SK-N-SH (cell line): ENCODE results near the gene STARD5. TPM values are rescaled to one million over a fixed set of nuclear protein-coding genes. Genes with fewer than 3 reads are reported as not detected.

Experiments
- CTCF ChIA-PET: fragments of 300-600, 350-600 bp; formaldehyde crosslinking; extraction: SDS; loops from one replicate; lab custom pipeline; 2021; lab: Yijun Ruan, JAX
- POLR2A ChIA-PET: fragments of 350-600 bp; sonication (Branson Sonifier 250); formaldehyde crosslinking; extraction: SDS; loops from one replicate; lab custom pipeline; 2020; ENCODE audit warnings: antibody characterized with exemption, inconsistent platforms; lab: Yijun Ruan, JAX
- DNase-seq: peaks from one replicate; pipeline ENCODE4 v3.0.0; 2012
- H2AFZ ChIP-seq: fragments of 200-600 bp; sonication (generic); 2 replicates; pipeline ENCODE4 v1.8.1; 2016; ENCODE audit warnings: antibody characterized with exemption, mild to moderate bottlenecking, low read depth
- H3F3A ChIP-seq: fragments of 200-600 bp; sonication (generic); replicated peaks from 2 replicates; pipeline ENCODE3; 2016; ENCODE audit warnings: antibody characterized with exemption, mild to moderate bottlenecking; ENCODE audit not compliant: insufficient read depth
- H3K27ac ChIP-seq, 2 experiments: fragments of 200-500 bp in 1 of 2; fragments of 200-600 bp in 1 of 2; sonication (Bioruptor generic) in 1 of 2; sonication (generic), shearing (Covaris generic) in 1 of 2; 2 replicates each; pipeline versions ENCODE4 v1.5.1 to v1.6.1; 2014 to 2016; ENCODE audit warnings: low read depth in 2 of 2, inconsistent platforms in 1 of 2, low read length in 1 of 2, mild to moderate bottlenecking in 1 of 2, mixed read lengths in 1 of 2
- H3K27me3 ChIP-seq: fragments of 200-600 bp; sonication (generic), shearing (Covaris generic); 2 replicates; pipeline ENCODE4 v1.6.1; 2016; ENCODE audit warnings: mixed run types; ENCODE audit not compliant: insufficient read depth
- H3K36me3 ChIP-seq, 2 experiments: fragments of 200-500 bp in 1 of 2; fragments of 200-600 bp in 1 of 2; sonication (Bioruptor generic) in 1 of 2; sonication (generic) in 1 of 2; replicated peaks in 1 of 2; 2 replicates each; pipeline versions ENCODE3 to v1.5.1; 2014 to 2016; ENCODE audit warnings: low read length in 1 of 2, mild to moderate bottlenecking in 1 of 2; ENCODE audit not compliant: insufficient read depth in 2 of 2, control insufficient read depth in 1 of 2
- H3K4me1 ChIP-seq, 2 experiments: fragments of 200-500 bp in 1 of 2; fragments of 200-600 bp in 1 of 2; sonication (Bioruptor generic) in 1 of 2; sonication (generic), shearing (Covaris generic) in 1 of 2; 2 replicates each; pipeline versions ENCODE4 v1.5.1 to v1.6.1; 2014 to 2016; ENCODE audit warnings: low read depth in 1 of 2, low read length in 1 of 2, mixed run types in 1 of 2; ENCODE audit not compliant: insufficient read depth in 2 of 2, control insufficient read depth in 1 of 2
- H3K4me2 ChIP-seq: fragments of 200-600 bp; sonication (generic), shearing (Covaris generic); 2 replicates; pipeline ENCODE4 v1.6.1; 2017; ENCODE audit warnings: mixed run types
- H3K4me3 ChIP-seq, 2 experiments: fragments of 200-500 bp in 1 of 2; fragments of 200-600 bp in 1 of 2; sonication (Bioruptor generic) in 1 of 2; sonication (generic), shearing (Covaris generic) in 1 of 2; 2 replicates each; pipeline versions ENCODE4 v1.5.1 to v1.8.1; 2014 to 2016; ENCODE audit warnings: low read depth in 2 of 2, inconsistent platforms in 1 of 2, low read length in 1 of 2, mild to moderate bottlenecking in 1 of 2, mixed read lengths in 1 of 2, moderate library complexity in 1 of 2
- H3K79me2 ChIP-seq: fragments of 200-600 bp; sonication (generic); 2 replicates; pipeline ENCODE4 v1.8.1; 2017; ENCODE audit warnings: mild to moderate bottlenecking; ENCODE audit not compliant: insufficient read depth
- H3K9ac ChIP-seq: fragments of 200-600 bp; sonication (generic); 2 replicates; pipeline ENCODE4 v1.6.1; 2017; ENCODE audit warnings: mixed run types
- H3K9me2 ChIP-seq: fragments of 200-600 bp; sonication (generic); 2 replicates; pipeline ENCODE4 v1.6.1; 2017; ENCODE audit warnings: mixed run types
- H3K9me3 ChIP-seq: fragments of 200-600 bp; sonication (generic); 2 replicates; pipeline ENCODE4 v1.6.1; 2017; ENCODE audit warnings: mixed run types, mild to moderate bottlenecking, moderate library complexity
- H4K20me1 ChIP-seq: fragments of 200-600 bp; sonication (generic); 2 replicates; pipeline ENCODE4 v1.6.1; 2017; ENCODE audit warnings: mild to moderate bottlenecking, mixed run types; ENCODE audit not compliant: insufficient read depth
- CHD2 ChIP-seq: fragments of 150-350 bp; IDR thresholded peaks from 2 replicates; pipeline ENCODE4 v1.6.1; 2018; ENCODE audit warnings: low read length; ENCODE audit not compliant: partially characterized antibody
- ELF1 ChIP-seq: IDR thresholded peaks from 2 replicates; pipeline ENCODE4 v1.4.0; 2012
- EP300 ChIP-seq, 2 experiments: IDR thresholded peaks; 2 replicates each; pipeline versions ENCODE4 v1.4.0 to v1.6.1; 2012; ENCODE audit warnings: borderline replicate concordance in 1 of 2, low read depth in 1 of 2, low read length in 1 of 2
- EZH2phosphoT487 ChIP-seq: fragments of 200-600 bp; sonication (generic); IDR thresholded peaks from 2 replicates; pipeline ENCODE4 v1.6.1; 2017; ENCODE audit warnings: low read depth, mixed run types, mild to moderate bottlenecking, antibody characterized with exemption, moderate library complexity, borderline replicate concordance
- FOXJ3 ChIP-seq: sonication (generic); formaldehyde crosslinking; IDR thresholded peaks from 2 replicates; pipeline ENCODE4 v1.5.1; 2020; ENCODE audit warnings: mild to moderate bottlenecking, missing genetic modification reagents
- FOXM1 ChIP-seq: IDR thresholded peaks from 2 replicates; pipeline ENCODE4 v1.4.0; 2012; ENCODE audit warnings: low read depth, mild to moderate bottlenecking
- GABPA ChIP-seq: IDR thresholded peaks from 2 replicates; pipeline ENCODE4 v1.4.0; 2012; ENCODE audit warnings: low read depth, mild to moderate bottlenecking
- GATA2 ChIP-seq: sonication (generic); formaldehyde crosslinking; IDR thresholded peaks from 2 replicates; pipeline ENCODE4 v1.5.0; 2020; ENCODE audit warnings: mild to moderate bottlenecking, missing genetic modification reagents
- JUND ChIP-seq: IDR thresholded peaks from 2 replicates; pipeline ENCODE4 v1.4.0; 2012
- MAX ChIP-seq: IDR thresholded peaks from 2 replicates; pipeline ENCODE4 v1.4.0; 2012; ENCODE audit warnings: low read depth
- MEF2A ChIP-seq: IDR thresholded peaks from 2 replicates; pipeline ENCODE4 v1.4.0; 2012; ENCODE audit warnings: low read depth, borderline replicate concordance
- NFIC ChIP-seq: IDR thresholded peaks from 2 replicates; pipeline ENCODE4 v1.4.0; 2012; ENCODE audit warnings: borderline replicate concordance
- NRF1 ChIP-seq: IDR thresholded peaks from 2 replicates; pipeline ENCODE4 v1.6.1; 2012; ENCODE audit warnings: low read depth, mild to moderate bottlenecking, low read length
- POLR2AphosphoS5 ChIP-seq: IDR thresholded peaks from 2 replicates; pipeline ENCODE4 v1.6.1; 2012; ENCODE audit warnings: low read depth, low read length
- RAD21 ChIP-seq: IDR thresholded peaks from 2 replicates; pipeline ENCODE4 v1.6.1; 2012; ENCODE audit warnings: mild to moderate bottlenecking, low read length
- RCOR1 ChIP-seq: fragments of 150-350 bp; IDR thresholded peaks from 2 replicates; pipeline ENCODE4 v1.6.1; 2017; ENCODE audit warnings: antibody characterized with exemption, low read length
- RFX5 ChIP-seq: IDR thresholded peaks from 2 replicates; pipeline ENCODE4 v1.6.1; 2012; ENCODE audit warnings: mild to moderate bottlenecking, improper control_type of control experiment, low read length
- SIN3A ChIP-seq: IDR thresholded peaks from 2 replicates; pipeline ENCODE4 v1.6.1; 2012; ENCODE audit warnings: low read depth, mild to moderate bottlenecking, low read length, moderate library complexity, borderline replicate concordance
- SMC3 ChIP-seq: IDR thresholded peaks from 2 replicates; pipeline ENCODE4 v1.6.1; 2012; ENCODE audit warnings: low read depth, low read length, improper control_type of control experiment
- TCF12 ChIP-seq: IDR thresholded peaks from 2 replicates; pipeline ENCODE4 v1.4.0; 2012
- USF2 ChIP-seq: fragments of 150-350 bp; IDR thresholded peaks from 2 replicates; pipeline ENCODE4 v1.6.1; 2017; ENCODE audit warnings: antibody characterized with exemption, low read length, low read depth, borderline replicate concordance
- WGBS: methylation state at CpG from one replicate; pipeline ENCODE4 v1.1.6; 2017; ENCODE audit warnings: low lambda C conversion rate; 5-methylcytosine and 5-hydroxymethylcytosine counted together
- polyA plus RNA-seq, 3 experiments: library from polyadenylated mRNA; depleted of rRNA; stranded (reverse); fragments of >200 nt; gene quantifications; 2 replicates each; pipeline ENCODE4 v1.2.3, GENCODE V29; 2012
- TF ChIP-seq, protein P1 (sequence below): fragments of 200-600 bp; sonication (generic); IDR thresholded peaks from 2 replicates; pipeline ENCODE4 v1.6.1; 2017; ENCODE audit warnings: antibody characterized with exemption, mild to moderate bottlenecking, moderate library complexity
- TF ChIP-seq, protein P2 (sequence below): IDR thresholded peaks from 2 replicates; pipeline ENCODE4; 2012
- TF ChIP-seq, protein P3 (sequence below): fragments of 150-350 bp; IDR thresholded peaks from 2 replicates; pipeline ENCODE4 v1.6.1; 2016; ENCODE audit warnings: mild to moderate bottlenecking, low read depth, low read length

Gene STARD5
- polyA plus RNA-seq, 1 of the 3 experiments (the other 2 are of a cell fraction) = 1.6 TPM

DNA sequence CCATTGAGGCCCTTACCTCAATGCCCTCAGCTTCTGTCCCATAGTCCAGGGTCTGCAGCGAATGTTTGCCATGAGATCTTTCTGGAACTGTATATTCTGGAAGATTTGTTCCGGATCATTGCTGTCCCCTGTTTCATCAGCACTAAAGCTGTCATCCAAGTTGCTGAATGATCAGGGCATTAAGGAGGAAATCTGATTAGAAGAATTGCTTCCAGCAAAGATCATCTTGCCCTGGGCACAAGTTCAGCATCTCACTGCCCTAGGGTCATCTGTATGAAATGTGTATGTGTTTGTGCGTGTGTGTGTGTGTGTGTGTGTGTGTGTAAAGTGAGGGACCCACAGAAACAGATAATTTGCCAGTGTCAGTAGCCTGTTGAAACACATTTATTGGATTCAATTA, 48.6 kb upstream of the STARD5 start:
- H3K4me1 ChIP-seq = peaks cover 0 to 2% of the 10 kb centered on the region in 2 experiments; a peak in 1 of 4 replicates
- no peak overlapping the region for H3K9ac ChIP-seq
- ChIA-PET POLR2A (no interaction called here), CTCF (interaction anchor here (0.7 to 2.3 kb wide), 8 partner anchors 12 to 217 kb away, joined by 3 to 10 read pairs (median 4); no protein-coding TSS in a partner anchor)
- H3K36me3 ChIP-seq = no peaks in the 10 kb centered on the region
- H3K4me3 ChIP-seq = no peak overlapping the region
- H3K9me2 ChIP-seq = no peaks in the 10 kb centered on the region
- H3K4me2 ChIP-seq = no peak overlapping the region
- H4K20me1 ChIP-seq = no peaks in the 10 kb centered on the region
- no peaks in the 10 kb centered on the region for H3K79me2 ChIP-seq
- no peak for TF ChIP-seq JUND
- TF ChIP-seq NRF1 = no peak
- TF ChIP-seq TCF12 = no peak
- no peak for TF ChIP-seq MAX
- no peak for TF ChIP-seq FOXJ3 (CRISPR knock-in tag)
- no peak for TF ChIP-seq MEF2A
- TF ChIP-seq, protein P1, sequence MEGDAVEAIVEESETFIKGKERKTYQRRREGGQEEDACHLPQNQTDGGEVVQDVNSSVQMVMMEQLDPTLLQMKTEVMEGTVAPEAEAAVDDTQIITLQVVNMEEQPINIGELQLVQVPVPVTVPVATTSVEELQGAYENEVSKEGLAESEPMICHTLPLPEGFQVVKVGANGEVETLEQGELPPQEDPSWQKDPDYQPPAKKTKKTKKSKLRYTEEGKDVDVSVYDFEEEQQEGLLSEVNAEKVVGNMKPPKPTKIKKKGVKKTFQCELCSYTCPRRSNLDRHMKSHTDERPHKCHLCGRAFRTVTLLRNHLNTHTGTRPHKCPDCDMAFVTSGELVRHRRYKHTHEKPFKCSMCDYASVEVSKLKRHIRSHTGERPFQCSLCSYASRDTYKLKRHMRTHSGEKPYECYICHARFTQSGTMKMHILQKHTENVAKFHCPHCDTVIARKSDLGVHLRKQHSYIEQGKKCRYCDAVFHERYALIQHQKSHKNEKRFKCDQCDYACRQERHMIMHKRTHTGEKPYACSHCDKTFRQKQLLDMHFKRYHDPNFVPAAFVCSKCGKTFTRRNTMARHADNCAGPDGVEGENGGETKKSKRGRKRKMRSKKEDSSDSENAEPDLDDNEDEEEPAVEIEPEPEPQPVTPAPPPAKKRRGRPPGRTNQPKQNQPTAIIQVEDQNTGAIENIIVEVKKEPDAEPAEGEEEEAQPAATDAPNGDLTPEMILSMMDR = no peak
- TF ChIP-seq POLR2AphosphoS5 = no peak
- H3K27ac ChIP-seq = no peak overlapping the region
- no peak overlapping the region for H2AFZ ChIP-seq
- H3K9me3 ChIP-seq = no peaks in the 10 kb centered on the region
- H3K27me3 ChIP-seq = no peaks in the 10 kb centered on the region
- H3F3A ChIP-seq = no peaks in the 10 kb centered on the region
- no peak for DNase-seq
- 52% methylated on average over 3 of the region's 3 CpGs for WGBS

- H3K27me3 ChIP-seq = no peaks in the 10 kb centered on the region
- H3F3A ChIP-seq = no peaks in the 10 kb centered on the region
- H3K4me3 ChIP-seq = no peak overlapping the region
- H4K20me1 ChIP-seq = no peaks in the 10 kb centered on the region
- H3K9me3 ChIP-seq = no peaks in the 10 kb centered on the region
- 56% methylated on average over 5 of the region's 5 CpGs for whole genome bisulfite sequencing
- POLR2A ChIA-PET = no interaction called here
- H3K27ac ChIP-seq = no peak overlapping the region
- H3K9ac ChIP-seq = no peak overlapping the region
- H3K79me2 ChIP-seq = no peaks in the 10 kb centered on the region
- CTCF ChIA-PET = no interaction called here
- H3K4me2 ChIP-seq = no peak overlapping the region
- DNase-seq = no peak
- no peak overlapping the region for H2AFZ ChIP-seq
- no peaks in the 10 kb centered on the region for H3K4me1 ChIP-seq
- no peaks in the 10 kb centered on the region for H3K9me2 ChIP-seq
- H3K36me3 ChIP-seq = no peaks in the 10 kb centered on the region
- TF ChIP-seq USF2 = no peak
- TF ChIP-seq ELF1 = no peak
- TF ChIP-seq, protein P2, sequence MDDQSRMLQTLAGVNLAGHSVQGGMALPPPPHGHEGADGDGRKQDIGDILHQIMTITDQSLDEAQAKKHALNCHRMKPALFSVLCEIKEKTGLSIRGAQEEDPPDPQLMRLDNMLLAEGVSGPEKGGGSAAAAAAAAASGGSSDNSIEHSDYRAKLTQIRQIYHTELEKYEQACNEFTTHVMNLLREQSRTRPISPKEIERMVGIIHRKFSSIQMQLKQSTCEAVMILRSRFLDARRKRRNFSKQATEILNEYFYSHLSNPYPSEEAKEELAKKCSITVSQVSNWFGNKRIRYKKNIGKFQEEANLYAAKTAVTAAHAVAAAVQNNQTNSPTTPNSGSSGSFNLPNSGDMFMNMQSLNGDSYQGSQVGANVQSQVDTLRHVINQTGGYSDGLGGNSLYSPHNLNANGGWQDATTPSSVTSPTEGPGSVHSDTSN = no peak
- TF ChIP-seq, protein P3, sequence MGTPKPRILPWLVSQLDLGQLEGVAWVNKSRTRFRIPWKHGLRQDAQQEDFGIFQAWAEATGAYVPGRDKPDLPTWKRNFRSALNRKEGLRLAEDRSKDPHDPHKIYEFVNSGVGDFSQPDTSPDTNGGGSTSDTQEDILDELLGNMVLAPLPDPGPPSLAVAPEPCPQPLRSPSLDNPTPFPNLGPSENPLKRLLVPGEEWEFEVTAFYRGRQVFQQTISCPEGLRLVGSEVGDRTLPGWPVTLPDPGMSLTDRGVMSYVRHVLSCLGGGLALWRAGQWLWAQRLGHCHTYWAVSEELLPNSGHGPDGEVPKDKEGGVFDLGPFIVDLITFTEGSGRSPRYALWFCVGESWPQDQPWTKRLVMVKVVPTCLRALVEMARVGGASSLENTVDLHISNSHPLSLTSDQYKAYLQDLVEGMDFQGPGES = no peak
- no peak for TF ChIP-seq RFX5
- no peak for TF ChIP-seq SMC3
- no peak for TF ChIP-seq POLR2AphosphoS5
- no peak for TF ChIP-seq EP300 (IDR thresholded peaks at IDR 0.05; ENCODE audit: borderline replicate concordance in 1 of 2, low read depth in 1 of 2, low read length in 1 of 2)
- TF ChIP-seq SIN3A = no peak
- no peak for TF ChIP-seq FOXM1
- no peak for TF ChIP-seq GABPA
- no peak for TF ChIP-seq NRF1
- TF ChIP-seq NFIC = no peak
- no peak for TF ChIP-seq RAD21
- no peak for TF ChIP-seq GATA2 (CRISPR knock-in tag)
- no peak for TF ChIP-seq CHD2
- no peak for TF ChIP-seq TCF12
- TF ChIP-seq EZH2phosphoT487 = no peak
- no peak for TF ChIP-seq RCOR1
Observed at GRCh38 chr15:81363718-81364500, 40.0 kb upstream of the STARD5 start.
